ENCODE results near the gene ZFAND6. TPM values are rescaled to one million over a fixed set of nuclear protein-coding genes. Genes with fewer than 3 reads are reported as not detected.

ZFAND6 gene
- total and polyA plus RNA-seq, 10 of the 15 experiments (the other 5 are each of a cell fraction or from before 2014, with no cell fraction given): 78.9 to 179 (median 135) TPM

DNA sequence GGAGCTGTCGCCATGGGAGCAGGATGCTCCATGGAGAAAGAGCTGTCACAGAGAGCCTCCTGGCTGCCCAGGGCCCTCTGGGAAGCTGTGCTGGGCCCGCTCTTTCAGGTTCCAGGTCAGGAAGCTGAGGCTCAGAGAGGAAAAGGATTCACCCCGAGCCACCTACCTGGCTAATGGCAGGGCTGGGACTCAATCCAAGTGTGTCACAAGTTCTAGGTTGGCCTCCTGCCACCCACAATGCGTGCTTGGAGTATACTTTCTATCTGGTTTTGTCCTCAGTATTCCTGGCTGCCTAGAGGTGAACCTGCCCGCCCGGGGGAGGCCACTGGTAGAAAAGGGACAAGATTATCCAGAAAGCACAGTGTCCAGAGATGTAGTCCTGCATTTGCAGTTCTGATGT lies 117.0 kb downstream of the ZFAND6 start:
- Histone ChIP-seq H3K79me2 (ENCODE audit: control insufficient read depth, insufficient read depth, low read length) (no peaks in the 10 kb centered on the region), H3K27ac (ENCODE audit: control insufficient read depth, insufficient read depth) (no peak overlapping the region), H3K4me2 (ENCODE audit: control insufficient read depth, insufficient read depth) (no peak overlapping the region), H3K36me3 (ENCODE audit: control insufficient read depth in 2 of 2, insufficient read depth in 2 of 2, low read length in 1 of 2) (peaks cover 0 to 4% of the 10 kb centered on the region in 2 experiments; a peak in 2 of 4 replicates), H3K4me3 (no peak overlapping the region), H3K4me1 (ENCODE audit: control insufficient read depth, insufficient read depth, low read length) (no peaks in the 10 kb centered on the region; the same call in 1 of the 2 replicates), H3K27me3 (replicated peaks in 1 of 2; ENCODE audit: control insufficient read depth in 2 of 2, insufficient read depth in 2 of 2, low read length in 1 of 2) (no peaks in the 10 kb centered on the region), H2AFZ (ENCODE audit: control insufficient read depth, low read depth, low read length) (no peak overlapping the region), H3K9ac (ENCODE audit: control insufficient read depth, insufficient read depth, low read length) (no peak overlapping the region), H3K9me3 (replicated peaks; ENCODE audit: control insufficient read depth, insufficient read depth, low read length) (no peaks in the 10 kb centered on the region), H4K20me1 (ENCODE audit: control insufficient read depth, insufficient read depth) (no peaks in the 10 kb centered on the region)
- intact Hi-C loops (cut with micrococcal nuclease; ENCODE audit: unreplicated experiment): loop anchor here (10.0 kb wide), 2 partner anchors 282 to 402 kb away; partner anchors contain the start of gene MTHFS
- ChIA-PET CTCF (interaction anchor here (0.7 to 1.7 kb wide), 3 partner anchors 33 to 796 kb away, joined by 3 to 4 read pairs (median 4); no protein-coding TSS in a partner anchor), RAD21 (ENCODE audit: unreplicated experiment) (no interaction called here), POLR2A (no interaction called here), SMC1A (ENCODE audit: uncharacterized antibody, unreplicated experiment) (interaction anchor here (0.9 kb wide), 1 partner anchor 114 kb away, joined by 3 read pairs; no protein-coding TSS in a partner anchor)
- 66% methylated on average over 6 of the region's 6 CpGs for WGBS (ENCODE audit: insufficient coverage, insufficient replicate concordance, low lambda C conversion rate, missing lambda C conversion rate)
- no peak for ATAC-seq
- no peak for FAIRE-seq
- BruUV-seq (replicated peaks): no TSS peak
- TF ChIP-seq SUPT20H (IDR thresholded peaks at IDR 0.05; ENCODE audit: borderline replicate concordance, control insufficient read depth, low read depth, low read length): no peak
- TF ChIP-seq TAF1 (IDR thresholded peaks at IDR 0.05; ENCODE audit: borderline replicate concordance, low read depth, low read length): no peak
- no peak for TF ChIP-seq FOXK2 (IDR thresholded peaks at IDR 0.05)
- TF ChIP-seq JUNB (IDR thresholded peaks at IDR 0.05): no peak
- no peak for TF ChIP-seq ZNF207 (IDR thresholded peaks at IDR 0.05; ENCODE audit: borderline replicate concordance)
- no peak for TF ChIP-seq NR2C2 (IDR thresholded peaks at IDR 0.05; ENCODE audit: borderline replicate concordance, control insufficient read depth, insufficient read length, low read depth)
- no peak for TF ChIP-seq BCL3 (IDR thresholded peaks at IDR 0.05; ENCODE audit: borderline replicate concordance, insufficient read depth, low read depth, low read length, poor library complexity, severe bottlenecking)
- TF ChIP-seq, protein P1, sequence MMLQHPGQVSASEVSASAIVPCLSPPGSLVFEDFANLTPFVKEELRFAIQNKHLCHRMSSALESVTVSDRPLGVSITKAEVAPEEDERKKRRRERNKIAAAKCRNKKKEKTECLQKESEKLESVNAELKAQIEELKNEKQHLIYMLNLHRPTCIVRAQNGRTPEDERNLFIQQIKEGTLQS (IDR thresholded peaks at IDR 0.05; ENCODE audit: borderline replicate concordance, extremely low read depth, low read depth, low read length): no peak
- in situ Hi-C loops (cut with MboI): loop anchor here (10.0 kb wide), 2 partner anchors 402 to 792 kb away; no protein-coding TSS in a partner anchor
- DNase-seq (ENCODE audit: low read depth, low spot score): no peak

All from GM12878 (cell line).